PFSK-1 (cell line): ENCODE data around the gene ELP2. TPM values are rescaled to one million over a fixed set of nuclear protein-coding genes. Genes with fewer than 3 reads are reported as not detected.

ENCODE experiments used
- FOXP2 ChIP-seq: optimal IDR thresholded peaks from 2 replicates; pipeline ENCODE3; 2011; ENCODE audit warnings: borderline replicate concordance, control low read depth, inconsistent platforms; ENCODE audit not compliant: insufficient read depth; ENCODE audit errors: extremely low read length, extremely low read depth
- POLR2AphosphoS5 ChIP-seq: IDR thresholded peaks from 2 replicates; pipeline ENCODE4 v1.6.1; 2012; ENCODE audit warnings: low read depth, mild to moderate bottlenecking, control low read depth, low read length, moderate library complexity
- SIN3A ChIP-seq: IDR thresholded peaks from 2 replicates; pipeline ENCODE4 v1.6.1; 2012; ENCODE audit warnings: mild to moderate bottlenecking, low read length, moderate library complexity, borderline replicate concordance; ENCODE audit not compliant: insufficient read depth
- TAF1 ChIP-seq: IDR thresholded peaks from 2 replicates; pipeline ENCODE4 v1.6.1; 2012; ENCODE audit warnings: low read length, control low read depth, borderline replicate concordance; ENCODE audit not compliant: insufficient read depth
- polyA plus RNA-seq: library from polyadenylated mRNA; unstranded; fragments of >200 nt; gene quantifications from one replicate; pipeline ENCODE4 v1.2.1, GENCODE V29; 2012; ENCODE audit warnings: low read depth, missing spikeins; ENCODE audit not compliant: insufficient read length
- TF ChIP-seq, protein P1 (sequence below), 2 experiments: IDR thresholded peaks; 2 replicates each; pipeline versions ENCODE4 v1.6.1 to v1.8.0; 2011 to 2012; ENCODE audit warnings: low read depth in 2 of 2, low read length in 2 of 2, control low read depth in 1 of 2, inconsistent platforms in 1 of 2, mild to moderate bottlenecking in 1 of 2, moderate library complexity in 1 of 2; ENCODE audit not compliant: insufficient read depth in 1 of 2

ELP2 gene
- 67.5 TPM for polyA plus RNA-seq

DNA sequence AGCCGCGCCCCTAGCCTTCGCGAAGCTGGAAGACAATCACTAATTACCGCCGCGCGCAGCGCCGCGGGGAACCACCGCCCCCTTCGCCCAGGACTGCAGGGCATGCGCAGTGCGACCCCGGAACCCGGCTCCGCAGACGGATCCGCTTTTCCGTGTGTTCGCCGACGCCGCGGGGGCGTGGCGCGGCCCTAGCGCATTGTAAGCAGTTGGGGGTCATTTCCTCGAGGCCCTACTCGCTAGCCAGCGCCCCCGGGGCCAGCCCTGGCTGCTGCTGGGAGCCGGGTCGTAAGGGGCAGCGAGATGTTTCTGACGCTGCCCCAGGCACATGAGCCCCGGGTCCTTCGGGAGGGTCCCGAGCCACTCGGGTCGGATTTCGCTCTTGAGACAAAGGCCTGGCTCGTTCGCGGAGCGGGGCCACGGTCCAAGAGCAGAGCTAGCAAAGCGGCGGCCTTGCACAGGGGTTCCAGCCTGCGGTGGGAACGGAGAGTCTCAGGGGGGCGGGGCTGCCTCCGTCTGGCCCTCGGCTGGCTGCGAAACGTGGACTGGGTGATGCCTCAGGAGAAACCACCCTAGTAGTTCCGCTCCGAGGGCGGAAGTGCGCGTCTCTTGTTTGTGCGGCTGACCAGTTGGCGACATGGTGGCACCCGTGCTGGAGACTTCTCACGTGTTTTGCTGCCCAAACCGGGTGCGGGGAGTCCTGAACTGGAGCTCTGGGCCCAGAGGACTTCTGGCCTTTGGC is at the start of gene ELP2, which contains the start of gene SLC39A6:
Gene ELP2, plus strand, starts transcription at position 600 of the 739 bp plus-strand sequence. Its CDS starts 35 bp downstream, at position 635.
Gene SLC39A6, minus strand, starts transcription at position 41 of the 739 bp plus-strand sequence. CDS start 2,333 bp downstream, outside the sequence.
- peak; percentile 70 for TF ChIP-seq FOXP2
- TF ChIP-seq, protein P1, sequence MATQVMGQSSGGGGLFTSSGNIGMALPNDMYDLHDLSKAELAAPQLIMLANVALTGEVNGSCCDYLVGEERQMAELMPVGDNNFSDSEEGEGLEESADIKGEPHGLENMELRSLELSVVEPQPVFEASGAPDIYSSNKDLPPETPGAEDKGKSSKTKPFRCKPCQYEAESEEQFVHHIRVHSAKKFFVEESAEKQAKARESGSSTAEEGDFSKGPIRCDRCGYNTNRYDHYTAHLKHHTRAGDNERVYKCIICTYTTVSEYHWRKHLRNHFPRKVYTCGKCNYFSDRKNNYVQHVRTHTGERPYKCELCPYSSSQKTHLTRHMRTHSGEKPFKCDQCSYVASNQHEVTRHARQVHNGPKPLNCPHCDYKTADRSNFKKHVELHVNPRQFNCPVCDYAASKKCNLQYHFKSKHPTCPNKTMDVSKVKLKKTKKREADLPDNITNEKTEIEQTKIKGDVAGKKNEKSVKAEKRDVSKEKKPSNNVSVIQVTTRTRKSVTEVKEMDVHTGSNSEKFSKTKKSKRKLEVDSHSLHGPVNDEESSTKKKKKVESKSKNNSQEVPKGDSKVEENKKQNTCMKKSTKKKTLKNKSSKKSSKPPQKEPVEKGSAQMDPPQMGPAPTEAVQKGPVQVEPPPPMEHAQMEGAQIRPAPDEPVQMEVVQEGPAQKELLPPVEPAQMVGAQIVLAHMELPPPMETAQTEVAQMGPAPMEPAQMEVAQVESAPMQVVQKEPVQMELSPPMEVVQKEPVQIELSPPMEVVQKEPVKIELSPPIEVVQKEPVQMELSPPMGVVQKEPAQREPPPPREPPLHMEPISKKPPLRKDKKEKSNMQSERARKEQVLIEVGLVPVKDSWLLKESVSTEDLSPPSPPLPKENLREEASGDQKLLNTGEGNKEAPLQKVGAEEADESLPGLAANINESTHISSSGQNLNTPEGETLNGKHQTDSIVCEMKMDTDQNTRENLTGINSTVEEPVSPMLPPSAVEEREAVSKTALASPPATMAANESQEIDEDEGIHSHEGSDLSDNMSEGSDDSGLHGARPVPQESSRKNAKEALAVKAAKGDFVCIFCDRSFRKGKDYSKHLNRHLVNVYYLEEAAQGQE (IDR thresholded peaks at IDR 0.05; ENCODE audit: insufficient read depth in 1 of 2, low read depth in 2 of 2, low read length in 2 of 2), result 0 out of 4 replicates have a peak, but pooled peaks of 1 of the 2 experiments have one; percentile 23
- peak; percentile 97; the same call in 1 of the 2 replicates for TF ChIP-seq SIN3A
- TF ChIP-seq TAF1, result no peak
- peak; percentile 64 for TF ChIP-seq POLR2AphosphoS5

- TF ChIP-seq FOXP2, result no peak
- TF ChIP-seq TAF1, result no peak
- no peak for TF ChIP-seq POLR2AphosphoS5
- no peak for TF ChIP-seq SIN3A
- TF ChIP-seq, protein P1 (IDR thresholded peaks at IDR 0.05; ENCODE audit: insufficient read depth in 1 of 2, low read depth in 2 of 2, low read length in 2 of 2), result no peak
These were observed 46.0 kb upstream of the ELP2 start for GRCh38 chr18:36083729-36084128.

GRCh38 chr18:36085195-36085594 is 44.5 kb upstream of the ELP2 start:
- TF ChIP-seq FOXP2 (no peak), TAF1 (no peak), SIN3A (no peak), POLR2AphosphoS5 (no peak)
- TF ChIP-seq, protein P1 (IDR thresholded peaks at IDR 0.05; ENCODE audit: insufficient read depth in 1 of 2, low read depth in 2 of 2, low read length in 2 of 2), result no peak

DNA sequence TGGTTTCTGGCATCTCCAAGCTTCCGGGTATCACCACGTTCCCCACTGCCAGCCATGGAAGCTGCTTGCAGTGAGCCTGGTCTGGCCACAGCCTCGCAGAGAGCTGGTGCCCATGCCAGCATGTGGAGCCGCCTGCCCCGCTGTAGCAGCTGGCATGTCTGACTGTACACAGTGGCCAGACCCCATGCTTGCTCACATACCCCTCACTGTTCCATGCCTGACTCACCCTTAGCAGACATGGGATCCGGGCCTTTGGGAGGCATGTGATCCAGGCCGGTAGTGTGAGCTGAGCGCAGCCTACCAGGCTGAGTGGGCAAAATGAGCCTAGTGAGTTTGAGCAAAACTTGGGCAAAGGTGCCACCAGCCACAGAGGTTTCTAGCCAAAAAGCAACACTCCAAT is 43.5 kb upstream of the ELP2 start:
- no peak for TF ChIP-seq FOXP2
- TF ChIP-seq, protein P1 (IDR thresholded peaks at IDR 0.05; ENCODE audit: insufficient read depth in 1 of 2, low read depth in 2 of 2, low read length in 2 of 2), result no peak
- TF ChIP-seq SIN3A, result no peak
- no peak for TF ChIP-seq POLR2AphosphoS5
- no peak for TF ChIP-seq TAF1
